Right atrium auricular region (tissue), 2 donors: Measurements from ENCODE around the gene CARS2. TPM values are rescaled to one million over a fixed set of nuclear protein-coding genes. Genes with fewer than 3 reads are reported as not detected.

ENCODE experiments used
- DNase-seq: peaks from one replicate; pipeline ENCODE4 v3.0.0-alpha.2; 2019; ENCODE audit warnings: low spot score
- H3K27ac ChIP-seq, 2 donors: fragments of 200-600 bp; sonication (generic); 1 replicate in 1 of 2; 2 replicates in 1 of 2; pipeline ENCODE4 v1.5.1; 2016 to 2019
- H3K27me3 ChIP-seq, 2 donors: fragments of 200-600 bp; sonication (generic); one replicate each; pipeline versions ENCODE4 v1.5.1 to v1.6.0; 2017 to 2019
- H3K36me3 ChIP-seq: fragments of 200-600 bp; sonication (generic); one replicate; pipeline ENCODE4 v1.5.1; 2016
- H3K4me1 ChIP-seq, 2 donors: fragments of 200-600 bp; sonication (generic); one replicate each; pipeline versions ENCODE4 v1.5.1 to v1.6.0; 2017 to 2019
- H3K4me3 ChIP-seq, 2 donors: fragments of 200-600 bp; sonication (generic); 1 replicate in 1 of 2; 2 replicates in 1 of 2; pipeline ENCODE4 v1.5.1; 2017 to 2019; ENCODE audit warnings: mild to moderate bottlenecking in 1 of 2, moderate library complexity in 1 of 2
- H3K9me3 ChIP-seq, 2 donors: fragments of 200-600 bp; sonication (generic); one replicate each; pipeline ENCODE4 v1.5.1; 2019
- total RNA-seq, 2 donors: library from RNA; depleted of rRNA; stranded (reverse); fragments of >200 nt; gene quantifications; one replicate each; pipeline ENCODE4 v1.1.0, GENCODE V29; 2016
- TF ChIP-seq, protein P1 (sequence below), 2 donors: fragments of 200-600 bp; sonication (generic); IDR thresholded peaks; one replicate each; pipeline ENCODE4 v1.5.1; 2019; ENCODE audit warnings: antibody characterized with exemption in 2 of 2

CARS2 gene
- total RNA-seq, 2 donors from 2014 or later: 28.5 to 30.7 TPM

DNA sequence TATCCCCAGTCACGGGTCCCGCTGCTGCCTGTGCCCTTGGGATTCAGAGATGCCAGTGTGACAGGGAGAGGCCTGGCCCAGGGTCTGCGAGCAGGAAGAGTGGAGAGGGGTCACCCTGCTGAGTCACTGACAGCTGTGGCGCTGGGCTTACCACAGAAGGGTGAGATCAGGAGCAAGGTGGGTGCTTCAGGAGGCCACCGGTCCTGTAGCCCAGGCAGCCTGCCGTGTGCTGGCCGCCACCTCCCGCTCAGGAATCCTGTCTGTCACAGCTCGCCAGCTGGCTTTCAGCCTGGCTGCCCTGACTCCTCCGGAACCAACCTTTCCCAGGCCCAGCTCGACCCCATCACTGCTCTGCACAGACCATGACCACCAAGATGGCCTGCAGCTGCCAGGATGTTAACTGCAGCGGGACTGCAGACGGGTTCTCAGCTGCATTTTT is 65.3 kb downstream of the CARS2 start:
- Histone ChIP-seq H3K27me3 (no peaks in the 10 kb centered on the region), H3K4me3 (no peak overlapping the region), H3K27ac (peak overlapping the region; percentile 7 to 62), H3K36me3 (peaks cover 73% of the 10 kb centered on the region), H3K4me1 (peaks cover 0 to 29% of the 10 kb centered on the region in 2 donors), H3K9me3 (no peaks in the 10 kb centered on the region)
- no peak for DNase-seq
- TF ChIP-seq, protein P1, sequence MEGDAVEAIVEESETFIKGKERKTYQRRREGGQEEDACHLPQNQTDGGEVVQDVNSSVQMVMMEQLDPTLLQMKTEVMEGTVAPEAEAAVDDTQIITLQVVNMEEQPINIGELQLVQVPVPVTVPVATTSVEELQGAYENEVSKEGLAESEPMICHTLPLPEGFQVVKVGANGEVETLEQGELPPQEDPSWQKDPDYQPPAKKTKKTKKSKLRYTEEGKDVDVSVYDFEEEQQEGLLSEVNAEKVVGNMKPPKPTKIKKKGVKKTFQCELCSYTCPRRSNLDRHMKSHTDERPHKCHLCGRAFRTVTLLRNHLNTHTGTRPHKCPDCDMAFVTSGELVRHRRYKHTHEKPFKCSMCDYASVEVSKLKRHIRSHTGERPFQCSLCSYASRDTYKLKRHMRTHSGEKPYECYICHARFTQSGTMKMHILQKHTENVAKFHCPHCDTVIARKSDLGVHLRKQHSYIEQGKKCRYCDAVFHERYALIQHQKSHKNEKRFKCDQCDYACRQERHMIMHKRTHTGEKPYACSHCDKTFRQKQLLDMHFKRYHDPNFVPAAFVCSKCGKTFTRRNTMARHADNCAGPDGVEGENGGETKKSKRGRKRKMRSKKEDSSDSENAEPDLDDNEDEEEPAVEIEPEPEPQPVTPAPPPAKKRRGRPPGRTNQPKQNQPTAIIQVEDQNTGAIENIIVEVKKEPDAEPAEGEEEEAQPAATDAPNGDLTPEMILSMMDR (IDR thresholded peaks at IDR 0.05): no peak

- Histone ChIP-seq H3K4me1 (peaks cover 0 to 24% of the 10 kb centered on the region in 2 donors), H3K36me3 (peaks cover 80% of the 10 kb centered on the region), H3K4me3 (no peak overlapping the region), H3K27ac (peak overlapping the region; percentile 7 to 62), H3K9me3 (no peaks in the 10 kb centered on the region), H3K27me3 (no peaks in the 10 kb centered on the region)
- DNase-seq: no peak
- TF ChIP-seq, protein P1 (IDR thresholded peaks at IDR 0.05): no peak
These were observed 66.0 kb downstream of the CARS2 start for GRCh38 chr13:110639935-110640334.

DNA sequence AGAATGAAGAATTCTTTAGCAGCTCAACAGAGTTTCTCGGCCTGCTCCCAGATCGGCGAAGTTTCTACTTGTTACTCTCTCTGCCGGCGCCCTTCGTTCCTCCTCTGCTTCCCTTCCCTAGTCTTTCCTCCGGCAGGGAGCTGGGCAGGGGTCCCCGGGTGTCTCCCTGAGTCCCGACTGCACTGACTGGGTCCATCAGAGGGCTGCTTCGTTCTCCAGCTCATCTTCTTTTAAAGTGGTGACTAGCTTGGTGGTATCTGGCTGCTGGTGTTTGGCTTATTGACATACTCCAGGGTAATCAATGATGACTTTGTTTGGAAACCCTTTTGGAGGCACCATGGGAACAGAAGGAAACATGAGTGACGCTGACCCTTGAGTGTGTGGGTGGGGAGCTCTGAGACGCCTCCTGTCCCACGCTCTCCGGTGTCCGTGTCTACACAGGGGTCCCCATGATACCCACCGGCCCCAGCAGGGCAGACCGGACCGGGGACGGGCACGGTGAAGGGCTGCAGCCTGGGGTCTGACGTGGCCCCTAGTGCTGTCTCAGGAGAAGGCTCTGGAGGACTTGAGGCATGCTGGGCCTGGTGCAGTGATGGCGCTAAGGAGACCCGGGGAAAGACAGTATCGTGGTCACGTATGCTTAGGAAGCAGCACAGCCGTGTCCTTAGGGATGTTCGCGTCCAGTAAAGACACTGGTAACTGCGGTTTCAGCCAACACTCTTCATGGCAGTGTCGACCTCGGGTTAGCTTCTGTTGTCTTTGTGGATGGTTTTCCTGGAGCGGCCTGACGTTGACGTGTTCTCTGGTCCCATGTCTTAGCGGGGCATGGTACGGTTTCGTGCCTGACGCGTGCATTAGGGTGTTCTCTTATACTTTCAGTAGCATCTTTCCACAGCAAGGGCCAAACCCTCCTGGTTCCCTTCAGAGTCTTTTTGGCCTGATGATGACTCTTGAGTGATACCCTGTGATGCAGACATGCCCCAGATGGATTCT is 66.8 kb downstream of the CARS2 start:
- Histone ChIP-seq H3K36me3 (peaks cover 85% of the 10 kb centered on the region), H3K27ac (no peak overlapping the region), H3K4me1 (peaks cover 0 to 20% of the 10 kb centered on the region in 2 donors), H3K4me3 (no peak overlapping the region), H3K9me3 (no peaks in the 10 kb centered on the region), H3K27me3 (no peaks in the 10 kb centered on the region)
- TF ChIP-seq, protein P1 (IDR thresholded peaks at IDR 0.05): no peak
- DNase-seq: no peak

- H3K4me1 ChIP-seq: peaks cover 0 to 20% of the 10 kb centered on the region in 2 donors
- no peak overlapping the region for H3K27ac ChIP-seq
- H3K9me3 ChIP-seq: no peaks in the 10 kb centered on the region
- H3K27me3 ChIP-seq: no peaks in the 10 kb centered on the region
- no peak overlapping the region for H3K4me3 ChIP-seq
- no peak for DNase-seq
- peaks cover 76% of the 10 kb centered on the region for H3K36me3 ChIP-seq
- TF ChIP-seq, protein P1 (IDR thresholded peaks at IDR 0.05): no peak
These were observed 67.7 kb downstream of the CARS2 start for GRCh38 chr13:110638257-110638656.

GRCh38 chr13:110637747-110638146 is 68.2 kb downstream of the CARS2 start:
- H3K27ac ChIP-seq: no peak overlapping the region
- no peaks in the 10 kb centered on the region for H3K27me3 ChIP-seq
- no peaks in the 10 kb centered on the region for H3K9me3 ChIP-seq
- H3K36me3 ChIP-seq: peaks cover 71% of the 10 kb centered on the region
- no peak overlapping the region for H3K4me3 ChIP-seq
- TF ChIP-seq, protein P1 (IDR thresholded peaks at IDR 0.05): no peak
- DNase-seq: no peak
- H3K4me1 ChIP-seq: peaks cover 0 to 20% of the 10 kb centered on the region in 2 donors
